NK-92 treated with Interleukin-12 subunit alpha and Interleukin-12 subunit beta, amount 100 ng/mL, for 24 hours (cell line): ENCODE data around the gene UCHL1.
A peak's percentile ranks its signal among the peaks of the same experiment; 100 is the strongest.
"Not testable (repeated sequence)": the region's sequence is repeated elsewhere in the genome, so short reads cannot be mapped to it uniquely, and the experiment has no call there.

ENCODE experiments used
- DNase-seq: peaks from one replicate; lab custom pipeline; 2025; lab: John Stamatoyannopoulos, UW

The UCHL1 gene

DNA sequence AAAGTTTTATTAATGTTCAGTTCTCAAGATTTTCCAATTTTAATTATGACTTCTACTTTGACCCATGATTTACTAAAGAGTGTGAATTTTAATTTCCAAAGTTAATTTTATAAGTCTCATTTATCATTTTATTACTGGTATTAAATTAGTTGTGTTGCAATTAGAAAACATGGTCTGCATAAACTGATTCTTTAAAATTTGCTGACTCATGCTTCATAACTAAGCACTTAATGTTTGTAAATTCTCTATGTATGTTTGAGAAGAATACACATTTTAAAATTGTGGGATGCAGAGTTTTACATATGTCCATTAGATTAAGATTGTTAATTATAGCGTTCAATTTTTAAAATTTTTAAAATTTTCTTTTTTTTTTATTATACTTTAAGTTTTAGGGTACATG lies 20.2 kb upstream of the UCHL1 start:
- no peak for DNase-seq

DNA sequence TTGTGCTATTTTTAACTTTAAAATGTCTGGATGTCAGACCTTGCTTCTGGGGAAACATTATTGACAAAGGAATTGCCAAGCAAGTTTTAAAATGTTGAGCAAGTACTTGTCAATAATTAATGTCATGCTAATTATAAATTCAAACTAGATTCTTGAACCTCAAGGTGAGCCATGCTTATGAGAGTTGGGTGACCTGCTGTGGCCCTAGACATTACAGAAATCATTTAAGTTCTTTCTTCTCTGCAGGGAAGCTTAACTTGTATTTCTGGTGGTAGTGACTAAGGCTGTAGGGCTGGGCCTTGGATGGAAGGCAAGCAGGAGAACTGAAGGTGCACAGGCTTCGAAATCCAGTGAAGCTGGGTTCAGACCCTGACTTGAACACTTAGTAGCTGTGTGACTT lies 14.8 kb upstream of the UCHL1 start:
- DNase-seq, result no peak

DNA sequence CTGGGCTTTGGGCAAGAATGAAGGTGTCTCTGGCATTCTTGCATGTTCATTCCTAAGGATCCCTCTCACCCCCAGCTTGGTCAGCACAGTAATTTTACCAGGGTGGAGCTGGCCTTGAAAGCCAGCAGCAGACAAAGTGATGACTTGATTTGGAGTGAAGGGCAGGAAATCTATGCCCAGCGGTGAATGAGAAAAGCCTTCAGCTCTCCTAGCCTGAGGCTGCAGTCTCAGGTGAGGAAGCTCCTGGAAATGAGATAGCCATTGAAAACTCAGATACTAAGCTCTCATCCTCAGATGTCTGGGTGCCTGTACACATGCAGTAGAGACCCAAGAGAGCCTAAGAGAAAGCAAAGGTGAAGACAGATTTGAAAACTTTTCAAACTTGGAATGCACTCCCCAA lies 10.7 kb upstream of the UCHL1 start:
- no peak for DNase-seq

DNA sequence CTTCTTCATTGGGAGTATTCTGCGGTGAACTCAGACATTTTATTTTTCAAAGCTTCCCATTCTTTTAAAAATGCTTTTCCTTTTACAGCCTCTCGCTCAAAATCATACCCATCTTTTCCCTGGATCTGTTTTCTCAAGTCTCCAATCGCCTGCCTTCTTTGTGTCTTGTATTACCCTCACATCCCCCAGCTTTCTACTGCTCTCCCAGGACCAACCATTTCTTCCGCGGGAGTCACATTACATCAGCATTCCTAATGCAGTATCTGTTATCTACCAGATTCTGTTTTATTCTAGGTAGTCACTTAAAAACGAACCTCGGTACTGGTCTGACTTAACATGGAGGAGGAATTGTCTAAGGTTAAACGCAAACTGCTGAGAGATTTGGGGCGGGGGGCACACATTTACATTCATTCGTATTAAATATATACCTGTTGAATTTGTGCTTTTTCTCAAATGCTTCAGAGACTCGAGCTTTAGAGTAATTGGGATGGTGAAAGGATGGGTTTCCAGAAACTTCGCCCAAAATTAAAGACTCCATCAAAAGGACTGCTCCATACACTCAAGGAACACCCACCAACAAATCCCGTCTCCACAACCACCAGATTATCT lies 493 bp upstream of the UCHL1 start:
- no peak for DNase-seq

DNA sequence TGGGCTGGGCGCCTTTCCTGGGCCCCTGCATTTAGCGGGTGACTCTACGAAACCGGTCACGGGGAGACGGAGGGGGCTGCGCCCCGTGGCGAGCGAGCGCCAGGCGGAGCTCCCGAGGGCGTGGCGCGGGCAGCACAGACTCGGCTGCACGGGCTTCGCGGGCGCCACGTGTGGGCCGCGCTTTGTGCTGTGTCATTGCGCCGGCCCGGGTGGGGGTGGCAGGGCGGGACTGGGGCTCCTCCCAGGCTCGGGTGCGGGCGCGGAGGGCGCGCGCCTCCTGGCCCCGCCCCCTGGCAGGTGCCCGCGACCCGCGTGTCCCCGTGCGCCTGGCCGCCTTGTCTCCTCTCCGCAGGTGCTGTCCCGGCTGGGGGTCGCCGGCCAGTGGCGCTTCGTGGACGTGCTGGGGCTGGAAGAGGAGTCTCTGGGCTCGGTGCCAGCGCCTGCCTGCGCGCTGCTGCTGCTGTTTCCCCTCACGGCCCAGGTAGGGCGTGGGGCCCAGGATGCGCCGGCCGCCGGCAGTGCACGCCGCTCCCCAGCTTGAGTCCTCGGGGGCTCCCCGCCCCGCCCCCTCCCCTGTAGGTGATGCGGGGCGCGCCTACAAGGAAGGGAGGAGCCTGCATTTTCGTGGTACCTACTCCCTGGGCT lies 651 bp downstream of the UCHL1 start:
- no peak for DNase-seq

DNA sequence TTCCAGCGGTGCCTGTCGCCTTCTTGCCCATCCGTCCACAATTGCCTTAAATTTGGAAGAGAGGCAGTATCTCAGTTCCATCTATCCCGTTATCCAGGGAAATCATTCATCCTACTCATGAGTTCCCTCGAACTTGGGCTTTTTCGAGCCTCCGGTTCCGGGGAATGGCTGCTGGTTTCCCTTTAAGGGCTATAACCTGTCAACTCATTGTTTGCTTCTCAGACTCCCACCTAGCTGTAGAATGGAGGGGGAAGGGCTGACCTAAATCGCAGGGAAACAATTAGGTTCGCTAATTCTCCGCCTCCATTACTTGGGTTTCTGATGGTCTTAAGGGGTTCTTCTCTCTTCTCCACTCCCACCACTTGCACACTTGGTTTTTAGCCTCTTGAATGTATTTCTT lies 1.2 kb downstream of the UCHL1 start:
- no peak for DNase-seq

DNA sequence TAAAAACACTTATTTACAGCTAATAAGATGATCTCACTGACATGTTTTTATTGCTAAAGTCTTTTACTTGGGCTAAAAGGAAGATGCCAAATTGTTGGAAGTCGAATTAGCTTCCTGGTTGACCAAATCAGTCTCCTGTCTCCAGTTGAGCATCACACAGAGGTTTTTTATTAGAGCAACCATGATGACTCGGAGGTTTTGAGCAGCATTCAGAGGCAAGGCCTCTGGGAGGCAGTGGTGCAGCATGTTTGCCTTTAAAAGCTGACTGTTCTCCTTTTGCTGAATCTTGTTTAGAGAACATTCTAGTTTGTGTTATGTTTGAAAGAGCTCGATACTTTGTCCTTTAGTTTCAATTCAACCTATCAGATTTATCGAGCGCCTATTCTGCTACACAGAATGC lies 2.1 kb downstream of the UCHL1 start:
- peak; percentile 11 for DNase-seq

DNA sequence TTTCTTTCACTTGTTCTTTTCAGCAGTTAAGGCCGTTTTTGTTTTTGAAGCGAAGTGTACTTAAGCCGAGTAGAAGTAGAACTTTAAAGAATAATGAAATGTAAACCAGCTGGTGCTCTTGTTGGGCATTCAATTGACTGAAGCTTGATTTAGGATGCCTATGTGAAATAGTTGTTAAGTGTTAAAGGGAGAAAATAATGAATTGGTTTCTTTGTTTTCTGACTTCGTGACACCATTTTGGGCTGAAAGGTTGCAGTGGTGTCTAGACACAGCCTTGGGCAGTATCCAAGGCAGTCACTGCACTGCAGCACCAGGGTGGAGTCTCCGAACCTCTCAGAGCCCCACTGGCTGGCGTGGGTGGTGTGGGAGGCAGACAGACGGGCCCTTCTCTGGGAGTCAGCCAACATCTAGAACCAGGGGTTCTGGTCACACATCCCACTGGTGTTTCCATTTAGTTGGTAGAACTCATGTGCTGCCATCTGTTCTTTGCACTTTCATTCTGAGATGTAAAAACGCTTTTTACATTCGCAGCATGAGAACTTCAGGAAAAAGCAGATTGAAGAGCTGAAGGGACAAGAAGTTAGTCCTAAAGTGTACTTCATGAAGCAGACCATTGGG lies 3.5 kb downstream of the UCHL1 start:
- no peak for DNase-seq

DNA sequence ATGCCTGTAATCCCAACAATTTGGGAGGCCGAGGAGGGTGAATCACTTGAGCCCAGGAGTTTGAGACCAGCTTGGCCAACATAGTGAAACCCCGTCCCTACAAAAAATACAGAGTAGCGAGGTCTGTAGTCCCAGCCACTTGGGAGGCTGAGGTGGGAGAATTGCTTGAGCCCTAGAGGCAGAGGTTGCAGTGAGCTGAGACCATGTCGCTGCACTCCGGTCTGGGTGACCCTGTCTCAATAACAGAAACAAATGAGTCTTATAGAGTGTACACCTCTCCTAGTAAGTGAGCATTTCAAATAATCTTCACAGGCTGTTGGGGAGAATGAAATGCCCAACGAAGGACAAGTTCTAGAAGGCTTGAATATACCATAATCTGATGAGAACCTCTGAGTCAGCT lies 5.5 kb downstream of the UCHL1 start:
- DNase-seq, result no peak

DNA sequence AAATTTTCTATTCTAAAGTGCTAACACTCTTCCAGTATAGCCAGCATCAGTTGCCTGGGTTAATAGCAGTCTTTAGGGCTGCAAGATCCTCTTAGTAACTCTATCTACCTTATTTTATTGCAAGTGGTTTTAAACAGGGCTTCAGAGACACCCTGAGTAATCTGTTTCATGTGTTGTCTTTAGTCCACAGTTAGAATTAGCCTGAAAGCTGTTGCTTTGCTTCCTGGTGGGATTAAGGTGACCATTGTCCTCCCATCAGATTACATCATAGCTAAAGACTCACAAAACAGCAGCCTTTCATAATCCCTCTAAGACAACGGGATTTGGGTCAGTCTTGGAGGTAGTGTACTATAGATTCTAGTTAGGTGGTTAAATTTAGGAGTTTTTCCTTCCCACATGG lies 7.5 kb downstream of the UCHL1 start:
- no peak for DNase-seq

DNA sequence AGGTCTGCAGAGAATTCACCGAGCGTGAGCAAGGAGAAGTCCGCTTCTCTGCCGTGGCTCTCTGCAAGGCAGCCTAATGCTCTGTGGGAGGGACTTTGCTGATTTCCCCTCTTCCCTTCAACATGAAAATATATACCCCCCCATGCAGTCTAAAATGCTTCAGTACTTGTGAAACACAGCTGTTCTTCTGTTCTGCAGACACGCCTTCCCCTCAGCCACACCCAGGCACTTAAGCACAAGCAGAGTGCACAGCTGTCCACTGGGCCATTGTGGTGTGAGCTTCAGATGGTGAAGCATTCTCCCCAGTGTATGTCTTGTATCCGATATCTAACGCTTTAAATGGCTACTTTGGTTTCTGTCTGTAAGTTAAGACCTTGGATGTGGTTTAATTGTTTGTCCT lies 11.3 kb downstream of the UCHL1 start:
- no peak for DNase-seq

DNA sequence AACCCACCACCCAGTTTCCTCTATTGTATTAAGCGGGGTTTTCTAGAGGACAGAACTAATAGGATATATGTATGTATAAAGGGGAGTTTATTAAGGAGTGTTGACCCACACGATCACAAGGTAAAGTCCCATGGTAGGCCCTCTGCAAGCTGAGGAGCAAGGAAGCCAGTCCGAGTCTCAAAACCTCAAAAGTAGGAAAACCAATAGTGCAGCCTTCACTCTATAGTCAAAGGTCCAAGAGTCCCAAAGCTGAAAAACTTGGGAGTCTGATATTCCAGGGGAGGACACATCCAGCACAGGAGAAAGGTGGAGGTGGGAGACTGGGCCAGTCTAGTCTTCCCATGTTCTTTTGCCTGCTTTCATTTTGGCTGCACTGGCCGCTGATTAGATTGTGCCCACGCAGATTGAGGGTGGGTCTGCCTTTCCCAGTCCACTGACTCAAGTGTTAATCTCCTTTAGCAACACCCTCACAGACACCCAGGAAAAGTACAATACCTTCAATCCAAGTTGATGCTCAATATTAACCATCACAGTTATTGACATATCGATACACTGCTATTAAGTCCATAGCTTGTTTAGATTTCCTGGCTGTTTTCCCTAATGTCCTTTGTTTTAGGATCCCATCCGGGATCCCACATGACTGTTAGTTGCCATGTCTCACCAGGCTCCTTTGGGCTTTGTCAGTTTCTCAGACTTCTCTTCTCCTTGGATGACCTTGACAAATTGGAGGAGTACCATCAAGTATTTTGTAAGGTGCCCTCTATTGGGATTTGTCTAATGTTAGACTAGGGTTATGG lies 12.2 kb downstream of the UCHL1 start:
- no peak for DNase-seq

DNA sequence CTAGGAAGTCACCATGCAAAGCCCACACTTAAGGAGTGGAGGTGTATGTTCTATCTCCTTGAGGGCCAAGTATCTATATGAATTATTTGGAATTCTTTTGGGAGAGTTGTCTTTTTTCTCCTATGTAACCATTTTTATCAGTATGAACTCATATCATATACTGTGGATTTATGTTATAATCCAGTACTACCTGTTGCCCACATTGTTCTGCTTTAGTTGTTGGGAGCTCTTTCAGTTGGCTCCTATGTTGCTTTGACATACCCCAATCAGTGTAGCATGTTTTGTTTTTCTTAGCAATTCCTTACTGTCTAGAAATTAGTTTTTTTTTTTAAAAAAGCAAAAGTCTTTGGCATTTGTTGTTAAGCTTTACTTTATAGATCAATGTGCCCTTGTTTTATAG lies 13.0 kb downstream of the UCHL1 start:
- no peak for DNase-seq

DNA sequence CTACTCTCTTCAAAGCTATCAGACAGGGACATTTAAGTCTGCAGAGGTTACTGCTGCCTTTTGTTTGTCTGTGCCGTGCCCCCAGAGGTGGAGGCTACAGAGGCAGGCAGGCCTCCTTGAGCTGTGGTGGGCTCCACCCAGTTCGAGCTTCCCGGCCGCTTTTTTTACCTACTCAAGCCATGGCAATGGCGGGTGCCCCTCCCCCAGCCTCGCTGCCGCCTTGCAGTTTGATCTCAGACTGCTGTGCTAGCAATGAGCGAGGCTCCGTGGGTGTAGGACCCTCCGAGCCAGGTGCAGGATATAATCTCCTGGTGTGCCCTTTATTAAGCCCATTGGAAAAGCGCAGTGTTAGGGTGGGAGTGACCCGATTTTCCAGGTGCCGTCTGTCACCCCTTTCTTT lies 19.2 kb downstream of the UCHL1 start:
- DNase-seq, result not testable (repeated sequence)

DNA sequence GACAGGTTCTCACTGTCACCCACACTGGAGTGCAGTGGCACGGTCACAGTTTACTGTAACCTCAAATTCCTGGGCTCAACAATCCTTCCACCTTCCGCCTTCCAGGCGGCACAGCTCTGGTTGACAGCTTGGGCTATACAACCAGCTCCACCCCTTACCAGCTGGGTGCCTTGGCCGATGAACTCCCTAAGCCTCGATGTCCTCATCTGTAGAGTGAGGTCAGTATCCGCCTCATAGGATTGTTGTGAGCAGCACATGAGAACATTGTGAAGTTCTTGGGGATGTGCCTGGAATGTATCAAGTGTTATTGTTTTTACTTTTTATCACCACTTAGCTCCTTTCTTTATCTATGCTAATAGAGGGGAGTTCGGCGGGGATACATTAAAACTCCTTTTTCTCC lies 23.3 kb downstream of the UCHL1 start:
- DNase-seq, result no peak

DNA sequence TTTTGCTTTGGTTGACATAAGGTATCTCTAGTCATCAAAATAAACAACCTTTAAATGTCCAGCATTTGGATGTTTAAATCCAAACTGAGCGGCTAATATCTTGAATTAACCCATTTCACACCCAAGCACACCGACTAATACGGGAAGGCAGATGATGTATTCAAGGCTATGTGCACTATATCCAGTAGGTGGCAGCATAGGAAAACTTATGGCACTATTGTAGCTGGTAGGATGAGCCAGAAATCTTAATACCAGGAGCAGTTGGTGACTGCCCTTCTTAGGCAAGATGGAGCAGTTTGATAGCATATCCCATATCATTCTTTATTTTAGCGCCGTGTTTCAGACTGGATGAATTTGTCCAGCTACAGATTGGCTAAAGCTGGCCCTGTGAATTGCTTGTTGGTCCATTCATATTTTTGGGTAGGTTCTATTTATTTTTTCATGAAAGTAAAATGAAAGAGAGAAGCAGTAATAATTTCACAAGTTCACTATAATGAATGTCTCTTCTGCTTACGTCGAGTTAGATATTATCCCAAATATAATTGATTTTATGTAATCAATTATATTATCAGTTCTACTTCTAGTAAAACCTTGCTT lies 24.4 kb downstream of the UCHL1 start:
- peak; percentile 6 for DNase-seq

DNA sequence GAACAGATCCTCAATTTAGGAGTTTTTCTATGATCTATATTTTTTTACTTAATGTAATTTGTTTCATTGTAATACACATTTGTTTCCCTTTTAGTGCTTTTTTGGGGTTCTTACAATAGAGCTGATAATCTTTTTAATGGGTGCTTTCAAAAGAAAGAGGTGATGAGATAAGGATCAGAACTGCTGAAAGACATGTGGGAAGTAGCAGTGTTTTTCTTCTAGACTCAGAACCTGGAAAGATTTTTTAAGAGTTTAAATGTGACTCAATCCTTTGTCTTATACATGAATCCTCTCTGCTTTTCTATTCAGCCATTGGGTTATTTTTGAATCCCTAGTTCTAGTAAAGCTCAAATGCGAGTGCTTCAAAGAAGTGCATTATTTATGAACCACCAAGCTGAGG lies 25.6 kb downstream of the UCHL1 start:
- no peak for DNase-seq

DNA sequence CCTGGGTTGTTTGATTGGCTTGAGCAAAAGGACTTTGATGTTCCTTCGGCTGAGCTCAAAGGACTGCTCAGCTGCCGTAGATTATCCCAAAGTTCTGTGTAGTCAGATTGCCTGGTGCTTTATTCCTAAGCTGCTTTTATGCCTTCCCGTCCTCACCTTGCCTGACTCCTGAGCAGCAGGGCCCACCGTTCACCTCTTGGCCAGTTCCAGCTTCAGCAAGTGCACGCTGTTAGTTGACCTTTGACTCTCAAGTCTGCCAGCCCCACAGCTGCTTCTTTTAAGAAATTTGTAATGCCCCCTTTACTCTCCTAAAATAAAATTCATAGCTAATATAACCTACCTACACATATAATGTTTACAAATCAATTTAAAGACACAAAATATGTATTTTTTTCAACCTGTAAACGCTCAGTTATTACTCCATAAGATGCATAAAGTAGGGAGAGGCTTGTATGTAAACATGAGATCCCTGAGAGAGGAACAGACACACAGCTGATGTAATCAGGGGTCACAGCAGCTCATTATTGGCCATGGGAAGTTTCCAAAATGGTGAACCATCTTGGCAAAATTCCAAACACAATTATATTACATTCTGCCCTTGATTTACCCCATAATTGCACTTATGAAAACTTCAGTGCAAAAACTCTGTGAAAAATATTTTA lies 28.6 kb downstream of the UCHL1 start:
- no peak for DNase-seq

DNA sequence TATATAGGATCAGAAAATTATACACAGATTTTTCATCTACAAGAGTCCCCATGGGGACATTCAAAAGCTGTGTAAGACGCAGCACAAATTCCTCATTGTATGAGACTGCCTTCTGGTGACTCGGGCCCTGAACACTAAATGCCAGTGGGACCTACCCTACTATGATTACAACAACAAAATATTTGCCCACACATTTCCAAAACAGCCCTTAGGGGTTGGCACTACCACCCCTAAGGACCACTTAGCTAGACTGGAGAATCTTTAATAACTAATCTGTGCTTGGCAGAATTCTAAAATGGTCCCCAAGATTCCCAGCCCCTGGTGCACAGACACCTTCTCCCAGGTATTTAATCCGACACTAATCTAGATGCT lies 29.1 kb downstream of the UCHL1 start:
- DNase-seq, result no peak

DNA sequence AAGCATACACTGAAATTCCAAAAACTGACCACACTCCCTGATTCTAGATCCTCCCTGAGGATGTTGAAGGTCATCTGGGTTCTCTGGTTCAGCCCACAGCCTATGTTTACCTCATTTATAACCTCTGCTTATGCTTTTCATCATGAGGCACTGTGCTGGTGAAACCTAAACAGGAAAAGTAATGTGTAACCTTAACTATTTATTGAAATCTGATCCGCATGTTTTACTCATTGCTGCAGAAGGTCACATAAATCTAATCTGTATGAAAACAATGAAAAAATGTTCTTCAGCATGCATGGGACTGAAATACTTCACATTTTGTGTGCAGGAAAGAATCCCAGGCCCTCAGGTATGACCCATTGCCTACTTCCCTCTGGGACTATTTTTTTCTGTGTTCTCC lies 30.3 kb downstream of the UCHL1 start:
- DNase-seq, result no peak

DNA sequence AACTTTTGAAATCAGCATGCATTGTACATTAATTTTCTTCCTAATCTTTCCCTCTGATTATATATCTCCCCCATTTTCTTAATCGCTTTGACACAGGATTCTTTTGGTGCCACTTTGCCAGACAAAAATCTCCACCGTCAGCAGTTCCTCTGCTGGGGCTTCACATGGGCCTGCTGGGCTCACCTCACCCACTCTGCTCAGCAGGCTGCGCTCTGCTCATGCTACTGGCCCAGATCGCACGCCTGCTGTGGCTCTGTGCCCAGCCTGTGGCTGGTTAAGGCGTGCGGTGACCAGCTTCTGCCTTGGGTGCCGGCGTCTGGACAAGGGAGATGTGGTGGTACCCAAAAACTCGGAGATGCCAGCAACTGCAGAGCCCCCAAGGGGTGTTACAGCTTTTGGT lies 31.1 kb downstream of the UCHL1 start:
- DNase-seq, result no peak

DNA sequence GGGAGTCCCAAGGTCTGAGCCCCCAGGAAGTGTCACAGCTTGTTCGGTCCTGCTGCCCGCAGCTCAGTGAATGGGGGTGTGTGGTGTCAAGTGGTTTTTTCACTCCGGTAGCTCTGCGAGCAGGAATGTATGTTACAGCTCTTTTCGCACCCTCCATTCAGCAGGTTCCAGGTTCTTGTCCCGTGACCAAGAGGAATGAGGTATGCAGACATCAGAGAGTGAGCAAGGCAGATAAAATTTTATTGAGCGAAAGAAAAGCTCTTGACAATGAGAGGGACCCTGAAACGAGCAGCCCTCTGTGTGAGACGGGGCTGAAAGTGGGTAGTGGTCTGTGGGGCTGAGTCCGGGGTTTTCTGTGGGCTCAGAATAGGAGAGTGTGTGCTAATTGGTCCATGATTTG lies 31.5 kb downstream of the UCHL1 start:
- DNase-seq, result no peak
